WTC11 (cell line): ENCODE data around the gene OR5B12. TPM values are rescaled to one million over a fixed set of nuclear protein-coding genes. Genes with fewer than 3 reads are reported as not detected.

ENCODE experiments used
- ATAC-seq: fragments of 200-7000 bp; cut with Tn5 transposase; 2 replicates; pipeline ENCODE4 v1.10.0; 2021; ENCODE audit warnings: mild to moderate bottlenecking, moderate library complexity
- Bru-seq: library from RNA; stranded (reverse); fragments of 400-500 nt; gene quantifications from one replicate; lab custom pipeline; 2021; lab: Mats Ljungman, UMichigan
- CTCF ChIA-PET: fragments of 300-600 bp; sonication (Branson Sonifier 250); formaldehyde crosslinking; loops from one replicate; lab custom pipeline; 2021; ENCODE audit warnings: antibody characterized with exemption; lab: Charles Lee
- POLR2A ChIA-PET: fragments of 350-600 bp; sonication (Branson Sonifier 250); formaldehyde crosslinking; loops from one replicate; lab custom pipeline; 2021; ENCODE audit warnings: antibody characterized with exemption; lab: Charles Lee
- DNase-seq: peaks from one replicate; pipeline ENCODE4 v3.0.0; 2021; ENCODE audit warnings: low spot score
- H3K27ac Mint-ChIP-seq: 2 replicates; pipeline ENCODE4 v1.8.0; 2021; ENCODE audit warnings: mixed read lengths
- H3K27me3 Mint-ChIP-seq: 2 replicates; pipeline ENCODE4 v1.8.0; 2021; ENCODE audit warnings: low read depth, mild to moderate bottlenecking, moderate library complexity, mixed read lengths
- H3K36me3 Mint-ChIP-seq: 2 replicates; pipeline ENCODE4 v1.8.0; 2021; ENCODE audit warnings: mixed read lengths
- H3K4me1 Mint-ChIP-seq: 2 replicates; pipeline ENCODE4 v1.8.0; 2022; ENCODE audit warnings: mixed read lengths
- H3K4me3 Mint-ChIP-seq: 2 replicates; pipeline ENCODE4 v1.8.0; 2021; ENCODE audit warnings: mild to moderate bottlenecking, moderate library complexity, mixed read lengths
- H3K9me3 Mint-ChIP-seq: 2 replicates; pipeline ENCODE4 v1.8.0; 2021; ENCODE audit warnings: mixed read lengths
- CBFB ChIP-seq: sonication (generic); formaldehyde crosslinking; IDR thresholded peaks from 2 replicates; pipeline ENCODE4 v1.8.1; 2022; ENCODE audit warnings: mild to moderate bottlenecking, low read depth, missing genetic modification reagents
- CDX4 ChIP-seq: fragments of 250-450 bp; sonication (Bioruptor Pico); IDR thresholded peaks from 2 replicates; pipeline ENCODE4 v1.9.0; 2021; ENCODE audit warnings: moderate library complexity, mild to moderate bottlenecking, inconsistent platforms, borderline replicate concordance
- CREB1 ChIP-seq: sonication (generic); formaldehyde crosslinking; IDR thresholded peaks from 2 replicates; pipeline ENCODE4 v1.8.0; 2023; ENCODE audit warnings: mild to moderate bottlenecking, missing genetic modification reagents
- E2F4 ChIP-seq: sonication (generic); formaldehyde crosslinking; IDR thresholded peaks from 2 replicates; pipeline ENCODE4 v1.8.1; 2022; ENCODE audit warnings: low read depth, mild to moderate bottlenecking, moderate library complexity, missing genetic modification reagents, borderline replicate concordance
- ERG ChIP-seq: fragments of 250-450 bp; sonication (Bioruptor Pico); IDR thresholded peaks from 2 replicates; pipeline ENCODE4 v1.8.0; 2021; ENCODE audit warnings: mild to moderate bottlenecking
- FOXP1 ChIP-seq: sonication (generic); formaldehyde crosslinking; IDR thresholded peaks from 2 replicates; pipeline ENCODE4 v1.8.0; 2022; ENCODE audit warnings: missing genetic modification reagents, mild to moderate bottlenecking, moderate library complexity, borderline replicate concordance
- HMGXB4 ChIP-seq: sonication (generic); formaldehyde crosslinking; IDR thresholded peaks from 2 replicates; pipeline ENCODE4 v1.8.1; 2023; ENCODE audit warnings: mild to moderate bottlenecking, moderate library complexity, missing genetic modification reagents
- MLX ChIP-seq: sonication (generic); formaldehyde crosslinking; IDR thresholded peaks from 2 replicates; pipeline ENCODE4 v1.8.1; 2023; ENCODE audit warnings: mild to moderate bottlenecking, missing genetic modification reagents, moderate library complexity
- MXD4 ChIP-seq: fragments of 250-450 bp; sonication (Bioruptor Pico); IDR thresholded peaks from 2 replicates; pipeline ENCODE4 v1.8.0; 2021; ENCODE audit warnings: mild to moderate bottlenecking, moderate library complexity, borderline replicate concordance
- PREB ChIP-seq: sonication (generic); formaldehyde crosslinking; IDR thresholded peaks from 2 replicates; pipeline ENCODE4 v1.8.1; 2022; ENCODE audit warnings: mild to moderate bottlenecking, missing genetic modification reagents, moderate library complexity, borderline replicate concordance
- RELA ChIP-seq: sonication (generic); formaldehyde crosslinking; IDR thresholded peaks from 2 replicates; pipeline ENCODE4 v1.8.1; 2022; ENCODE audit warnings: missing genetic modification reagents, mild to moderate bottlenecking, borderline replicate concordance
- SMAD4 ChIP-seq: sonication (generic); formaldehyde crosslinking; IDR thresholded peaks from 2 replicates; pipeline ENCODE4 v1.8.0; 2022; ENCODE audit warnings: mild to moderate bottlenecking, missing genetic modification reagents
- SOX15 ChIP-seq: fragments of 250-450 bp; sonication (Bioruptor Pico); IDR thresholded peaks from 2 replicates; pipeline ENCODE4 v1.9.0; 2021; ENCODE audit warnings: mild to moderate bottlenecking
- TCF7 ChIP-seq: sonication (generic); formaldehyde crosslinking; IDR thresholded peaks from 2 replicates; pipeline ENCODE4 v1.8.0; 2022; ENCODE audit warnings: mild to moderate bottlenecking, low read depth, missing genetic modification reagents, moderate library complexity
- TEAD1 ChIP-seq: sonication (generic); formaldehyde crosslinking; IDR thresholded peaks from 2 replicates; pipeline ENCODE4 v1.8.0; 2022; ENCODE audit warnings: mild to moderate bottlenecking, missing genetic modification reagents
- USF1 ChIP-seq: sonication (generic); formaldehyde crosslinking; IDR thresholded peaks from 2 replicates; pipeline ENCODE4 v1.8.0; 2022; ENCODE audit warnings: mild to moderate bottlenecking, missing genetic modification reagents
- ZNF138 ChIP-seq: sonication (generic); formaldehyde crosslinking; conservative IDR thresholded peaks from 2 replicates; pipeline ENCODE4 v1.8.1; 2022; ENCODE audit warnings: mild to moderate bottlenecking, moderate library complexity, missing genetic modification reagents
- ZSCAN18 ChIP-seq: fragments of 250-450 bp; sonication (Bioruptor Pico); IDR thresholded peaks from 2 replicates; pipeline ENCODE4 v2.1.2; 2022; ENCODE audit warnings: mild to moderate bottlenecking, moderate library complexity
- long read RNA-seq, 3 experiments: library from RNA in 1 of 3; library from capped mRNA in 1 of 3; library from polyadenylated mRNA in 1 of 3; unstranded in 2 of 3; stranded (forward) in 1 of 3; transcript quantifications; one replicate each; pipeline ENCODE4 v2.0.0, GENCODE V29; 2021
- total RNA-seq: library from RNA; stranded (reverse); gene quantifications from 3 replicates; pipeline ENCODE4 v1.2.3, GENCODE V29; 2021

Gene OR5B12
- not detected in 3 replicates for total RNA-seq
- Bru-seq, nascent RNA = not detected
- long read RNA-seq, experiment 1 = 0 reads
- long read RNA-seq, experiment 2 = 0 reads
- long read RNA-seq, experiment 3 = 0 reads

- TF ChIP-seq ERG (CRISPR knock-in tag) = no peak
- no peak for TF ChIP-seq CREB1 (CRISPR knock-in tag)
- no peak for TF ChIP-seq SOX15 (CRISPR knock-in tag)
- Mint-ChIP-seq H3K9me3 (peaks cover 40% of the 10 kb centered on the region), H3K27me3 (no peaks in the 10 kb centered on the region), H3K27ac (no peak within 1 kb of the TSS), H3K4me1 (peaks cover 6% of the 10 kb centered on the region), H3K4me3 (no peak within 1 kb of the TSS), H3K36me3 (peaks cover 9% of the 10 kb centered on the region; the same call in 1 of the 2 replicates)
- DNase-seq = no peak
- ChIA-PET CTCF (interaction anchor here (1.1 kb wide), 1 partner anchor 82 kb away, joined by 3 read pairs; no protein-coding TSS in a partner anchor), POLR2A (no interaction called here)
- no peak for ATAC-seq
Measured at GRCh38 chr11:58442136-58442535, at the start of gene OR5B12. OR5B12 (minus strand) TSS chr11:58442236; CDS start chr11:58440151, 2,085 bp downstream.

GRCh38 chr11:58490827-58491226 is 48.8 kb upstream of the OR5B12 start:
- no peak for ATAC-seq
- no peak overlapping the region for H3K4me3 Mint-ChIP-seq
- no peak for TF ChIP-seq HMGXB4 (CRISPR knock-in tag)
- TF ChIP-seq USF1 (CRISPR knock-in tag) = no peak
- no peak for TF ChIP-seq E2F4 (CRISPR knock-in tag)
- TF ChIP-seq PREB = no peak
- no peak for TF ChIP-seq SMAD4 (CRISPR knock-in tag)
- no peak for TF ChIP-seq ZNF138 (CRISPR knock-in tag)
- no peak for TF ChIP-seq FOXP1 (CRISPR knock-in tag)
- TF ChIP-seq, all 79 proteins: peak for 0
- H3K36me3 Mint-ChIP-seq = no peaks in the 10 kb centered on the region
- CTCF ChIA-PET = no interaction called here
- no peak overlapping the region for H3K27ac Mint-ChIP-seq
- POLR2A ChIA-PET = no interaction called here
- no peaks in the 10 kb centered on the region for H3K27me3 Mint-ChIP-seq
- H3K9me3 Mint-ChIP-seq = peaks cover 4% of the 10 kb centered on the region
- DNase-seq = no peak
- peaks cover 9% of the 10 kb centered on the region for H3K4me1 Mint-ChIP-seq

- ATAC-seq (no peak), DNase-seq (no peak)
- POLR2A ChIA-PET = no interaction called here
- Mint-ChIP-seq H3K27me3 (no peaks in the 10 kb centered on the region), H3K4me3 (no peak overlapping the region), H3K36me3 (no peaks in the 10 kb centered on the region), H3K9me3 (peaks cover 10% of the 10 kb centered on the region), H3K4me1 (peaks cover 9% of the 10 kb centered on the region), H3K27ac (no peak overlapping the region)
- CTCF ChIA-PET = no interaction called here
- TF ChIP-seq TCF7 (CRISPR knock-in tag) = no peak
- TF ChIP-seq MXD4 (CRISPR knock-in tag) = no peak
- no peak for TF ChIP-seq TEAD1
- TF ChIP-seq SOX15 (CRISPR knock-in tag) = no peak
- no peak for TF ChIP-seq HMGXB4 (CRISPR knock-in tag)
- no peak for TF ChIP-seq CDX4
- TF ChIP-seq CBFB = no peak
- TF ChIP-seq ZSCAN18 (CRISPR knock-in tag) = no peak
- TF ChIP-seq MLX (CRISPR knock-in tag) = no peak
- no peak for TF ChIP-seq RELA (CRISPR knock-in tag)
Measured at GRCh38 chr11:58487170-58487569, 45.1 kb upstream of the OR5B12 start.
